HG03442 (cell line): Measurements from ENCODE around the gene DPP6.

Source experiments
- ATAC-seq: cut with Tn5 transposase; IDR thresholded peaks from one replicate; pipeline ENCODE4 v1.9.1; 2021; ENCODE audit warnings: mild to moderate bottlenecking, moderate library complexity; ENCODE audit not compliant: unreplicated experiment

DPP6 gene

DNA sequence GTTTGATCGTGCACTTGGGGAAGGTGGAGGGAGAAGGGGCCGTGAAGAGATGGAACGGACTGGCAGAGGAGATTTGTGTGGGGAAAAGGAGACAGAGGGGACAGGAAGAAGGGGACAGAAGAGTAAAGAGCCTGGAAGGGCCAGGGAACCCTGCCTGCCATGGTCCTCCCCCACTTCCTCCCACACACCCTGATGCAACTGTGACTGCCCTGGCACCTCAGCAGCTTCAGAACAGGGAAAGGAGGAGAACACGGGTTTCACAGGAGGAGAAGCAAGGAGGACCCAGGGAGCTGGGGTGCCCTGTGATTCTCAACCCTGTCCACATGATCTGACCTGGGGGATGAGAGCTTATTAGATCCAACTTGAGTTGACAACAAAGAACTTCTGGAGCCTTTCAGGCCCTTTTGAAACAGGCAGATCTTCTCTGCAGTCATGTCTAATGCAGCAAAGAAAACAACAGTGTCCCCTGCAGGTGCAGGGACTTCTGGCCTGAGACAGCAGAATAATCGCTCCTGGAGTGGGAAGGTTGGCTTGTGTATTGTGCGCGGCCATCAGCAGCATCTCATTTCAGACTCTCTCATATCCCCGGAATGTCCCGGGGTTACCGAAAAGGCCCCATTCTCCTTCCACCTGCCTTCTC, 529.2 kb downstream of the DPP6 start:
- ATAC-seq, result no peak

DNA sequence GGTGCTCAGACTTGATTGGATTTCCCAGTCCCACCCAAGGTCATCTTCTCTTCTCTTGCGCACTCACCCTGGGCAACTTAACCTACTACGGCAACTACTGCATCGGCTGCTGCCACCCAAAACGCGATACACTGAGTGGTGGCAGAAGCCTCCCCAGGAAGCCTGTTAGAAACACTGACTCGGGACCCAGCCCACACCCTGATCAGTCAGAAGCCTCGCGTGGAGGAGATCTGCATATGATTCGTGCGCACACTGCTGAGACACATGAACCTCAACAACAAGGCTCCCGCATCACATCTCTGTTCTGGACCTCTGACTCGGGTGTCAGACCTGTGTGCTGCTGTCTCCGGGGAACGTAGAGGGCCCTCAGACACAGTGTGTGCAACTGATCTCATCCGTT, 531.3 kb downstream of the DPP6 start:
- ATAC-seq, result no peak

DNA sequence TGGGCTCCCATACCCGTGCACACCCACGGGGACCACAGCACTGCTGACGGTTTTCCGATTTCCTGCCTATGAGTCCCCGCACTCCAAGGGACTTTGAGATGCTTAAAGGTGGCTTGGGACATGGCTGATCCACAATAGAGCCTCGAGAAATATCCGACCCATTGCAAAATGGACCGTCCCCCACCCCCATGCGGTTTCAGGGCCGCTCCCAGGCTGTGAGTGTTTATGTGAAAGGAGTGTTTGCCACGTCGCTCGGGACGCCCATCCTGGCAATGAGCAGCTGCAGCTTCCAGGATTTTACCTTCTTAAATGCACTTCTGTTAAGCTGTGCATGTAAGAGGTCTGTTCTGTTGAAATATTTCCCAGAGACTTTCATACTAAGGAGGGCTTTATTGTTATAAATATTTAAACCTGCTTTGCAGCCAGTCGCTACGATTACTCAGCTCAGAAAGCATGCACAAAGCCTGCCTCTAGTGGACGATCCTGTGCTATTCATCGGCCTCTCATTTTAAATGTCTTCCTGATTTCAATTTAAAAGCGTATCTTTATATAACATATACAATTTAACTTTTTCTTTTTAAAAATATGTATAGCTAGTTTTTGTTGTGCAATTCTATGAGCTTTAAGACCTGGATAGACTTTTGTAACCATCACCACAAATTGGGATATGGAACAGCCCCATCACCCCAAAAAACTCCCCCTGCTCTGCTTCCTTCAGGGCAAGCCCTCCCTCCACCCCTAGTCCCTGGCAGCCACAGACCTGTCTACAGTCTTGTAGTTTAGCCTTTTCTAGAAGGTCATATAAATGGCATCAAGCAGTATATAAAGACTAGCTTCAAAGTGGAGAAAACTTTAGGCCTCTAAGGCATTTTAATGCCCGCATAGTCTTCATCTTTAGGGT, 532.4 kb downstream of the DPP6 start:
- ATAC-seq, result no peak

DNA sequence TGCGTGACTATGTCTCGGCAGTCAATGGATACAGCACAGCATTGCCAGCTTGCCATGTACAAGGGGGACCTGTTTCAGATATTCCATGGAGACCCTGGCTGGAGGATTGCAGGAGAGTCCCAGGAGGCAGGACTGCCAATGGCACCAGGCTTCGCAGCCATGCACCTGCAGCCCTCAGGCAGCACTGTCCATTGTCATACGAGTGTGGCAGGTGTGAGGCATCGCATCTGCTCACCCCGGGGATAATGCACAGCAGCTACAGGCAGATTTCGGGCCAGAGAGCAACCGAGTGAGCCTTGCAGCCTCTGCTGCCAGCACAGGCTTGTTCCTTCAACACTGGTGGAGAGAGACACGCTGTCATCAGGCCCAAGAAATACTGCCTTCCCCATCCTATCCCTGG, 535.6 kb downstream of the DPP6 start:
- no peak for ATAC-seq

DNA sequence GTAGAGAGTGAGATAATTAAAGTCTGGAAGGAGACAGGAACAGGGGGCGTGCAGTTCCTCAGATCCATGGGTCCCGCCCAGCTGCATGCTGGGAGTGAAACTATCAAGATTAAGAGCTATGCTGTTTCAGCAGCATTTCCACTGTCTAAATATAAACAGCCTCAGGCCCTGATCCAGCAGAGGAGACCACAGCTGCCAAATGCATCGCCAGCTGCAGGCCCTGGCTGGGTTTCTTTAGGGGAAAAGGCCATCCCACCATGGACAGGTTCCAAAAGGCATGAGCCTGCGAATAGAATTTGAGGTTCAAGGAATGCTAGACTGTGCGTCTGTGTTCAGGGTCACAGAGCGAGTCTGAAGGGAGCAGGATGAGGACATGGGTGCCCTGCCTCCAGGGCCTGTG, 539.3 kb downstream of the DPP6 start:
- no peak for ATAC-seq

DNA sequence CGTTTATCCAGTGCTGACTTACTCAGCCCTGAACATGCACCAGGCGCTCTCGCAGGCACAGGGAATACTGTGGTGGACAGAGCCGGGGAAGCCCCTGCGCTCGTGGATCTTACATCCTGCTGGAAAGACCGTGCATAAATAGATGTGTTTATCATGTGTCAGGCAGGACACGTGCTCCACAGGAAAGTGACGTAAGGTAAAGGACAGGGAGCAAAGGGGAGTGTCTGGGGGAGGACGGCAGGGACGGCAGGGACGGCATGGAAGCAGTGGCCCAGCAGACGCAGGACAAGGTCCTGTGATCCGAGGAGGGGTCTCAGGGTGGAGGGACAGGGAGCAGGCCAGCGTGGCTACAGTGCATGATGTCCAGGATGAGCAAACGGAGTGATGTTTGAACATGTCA, 540.2 kb downstream of the DPP6 start:
- no peak for ATAC-seq

DNA sequence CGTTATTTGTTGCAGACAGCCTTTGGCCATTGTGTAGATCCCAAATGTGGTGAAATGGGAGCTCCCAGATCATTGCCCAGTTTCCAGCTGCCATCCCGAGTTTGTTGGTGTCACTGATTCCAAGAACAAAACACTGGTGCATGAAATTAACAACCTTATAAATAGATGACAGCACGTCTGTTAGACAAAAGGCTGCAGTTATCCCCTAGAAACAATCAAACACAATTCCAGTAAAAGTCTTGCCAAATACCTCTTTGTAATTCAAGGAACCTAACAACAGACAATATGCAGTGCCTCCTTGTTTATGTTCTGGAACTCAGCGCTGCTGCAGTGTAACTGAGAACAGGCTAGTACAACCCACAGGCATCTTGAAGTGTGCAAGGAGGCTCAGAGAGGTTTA, 546.2 kb downstream of the DPP6 start:
- no peak for ATAC-seq

DNA sequence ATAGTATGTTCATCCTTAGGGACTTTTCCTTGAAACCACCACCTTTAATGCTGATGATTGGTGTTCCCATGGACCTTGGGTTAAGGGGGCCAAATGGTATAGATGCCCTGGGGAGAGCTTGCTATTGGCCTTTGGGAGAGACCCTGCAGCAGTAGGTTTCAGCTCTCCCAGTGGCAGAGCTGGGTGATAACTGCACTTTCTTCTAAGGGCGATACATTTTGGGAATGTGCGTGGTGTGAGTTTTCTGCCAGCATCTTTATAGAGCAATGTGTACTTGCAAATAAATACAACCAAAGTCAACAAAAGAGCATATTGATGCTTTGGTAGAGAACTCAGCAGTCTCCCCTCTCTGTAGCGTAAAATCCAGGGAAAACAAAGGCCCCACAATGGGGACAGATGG, 546.7 kb downstream of the DPP6 start:
- no peak for ATAC-seq

DNA sequence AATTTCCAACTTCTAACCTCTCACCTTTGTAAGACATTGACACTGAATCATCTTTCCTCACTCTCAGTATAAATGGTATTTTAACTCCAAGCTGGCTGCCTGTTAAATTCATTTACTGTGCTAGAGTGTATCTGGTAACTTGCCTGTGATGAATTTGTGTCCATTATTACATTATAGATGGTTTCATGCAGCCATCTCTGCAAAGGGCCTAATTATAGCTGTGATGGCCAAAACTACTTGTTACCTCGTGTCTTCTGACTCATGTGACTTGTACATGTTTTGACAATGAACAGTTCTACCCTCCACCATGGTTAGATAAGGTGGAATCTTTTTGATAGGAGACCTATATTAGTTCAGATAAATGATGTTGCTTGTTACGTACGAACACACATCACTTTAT, 558.7 kb downstream of the DPP6 start:
- no peak for ATAC-seq

DNA sequence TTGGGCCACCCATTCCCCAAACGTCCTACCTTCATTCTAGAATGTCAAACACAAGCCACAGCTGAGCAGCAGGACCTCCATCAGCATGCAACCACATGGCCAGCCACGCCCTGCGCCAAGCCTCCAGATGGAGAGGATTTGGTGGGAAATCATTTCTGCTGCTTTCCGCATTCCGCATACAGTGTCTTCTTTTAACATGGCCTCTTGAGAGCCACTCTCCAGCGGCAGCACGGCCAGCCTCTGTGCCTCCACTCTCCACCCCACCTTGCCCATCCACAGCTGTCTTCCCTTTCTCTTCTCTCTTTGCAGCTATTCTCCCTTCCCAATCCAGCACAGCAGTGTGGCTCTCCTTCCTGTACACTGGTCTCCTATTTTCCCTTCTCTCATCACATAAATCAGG, 561.6 kb downstream of the DPP6 start:
- ATAC-seq, result no peak

DNA sequence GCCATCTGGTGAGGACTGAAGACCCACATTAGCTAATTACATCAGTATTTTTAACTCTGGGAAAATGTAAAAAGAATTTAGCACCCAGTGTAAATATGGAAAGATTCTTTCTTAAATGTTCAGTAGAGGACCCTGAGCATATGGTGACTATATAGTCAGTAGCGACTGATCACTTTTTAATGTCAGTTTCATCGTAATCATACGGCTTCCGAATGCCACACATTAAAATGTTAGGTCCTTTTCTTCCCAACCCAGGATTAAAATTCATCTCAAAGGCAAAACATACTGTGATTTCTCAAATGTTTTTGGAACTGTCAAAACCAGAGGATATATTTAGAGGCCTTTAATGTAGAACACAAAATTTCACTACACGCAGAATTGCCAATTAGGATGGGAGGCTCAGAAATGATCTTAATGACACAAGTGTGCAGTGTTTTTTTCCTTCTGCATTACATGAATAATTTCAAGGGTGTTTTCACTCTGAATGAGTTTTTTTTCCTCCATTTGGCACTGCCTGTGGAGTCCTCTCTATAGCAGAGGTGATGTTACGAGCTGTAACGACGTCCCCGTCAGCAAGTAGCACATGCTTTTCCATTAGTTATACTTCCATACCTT, 568.0 kb downstream of the DPP6 start:
- ATAC-seq, result no peak

DNA sequence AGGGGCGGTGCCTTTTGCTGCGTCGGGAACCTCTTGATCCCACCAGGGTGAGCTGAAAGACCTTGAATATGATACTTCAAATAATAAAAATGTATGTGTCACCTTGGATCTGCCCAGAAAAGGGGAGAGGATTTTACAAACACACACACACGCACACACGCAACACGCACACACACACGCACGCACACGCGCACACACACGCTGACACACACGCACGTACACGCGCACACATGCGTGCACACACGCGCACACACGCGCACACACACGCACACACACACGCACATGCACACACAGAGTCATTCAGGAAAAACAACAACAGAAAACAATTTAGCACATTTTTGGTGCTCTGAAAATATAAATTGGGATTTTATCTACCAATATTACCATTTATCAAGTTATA, 571.2 kb downstream of the DPP6 start:
- no peak for ATAC-seq

DNA sequence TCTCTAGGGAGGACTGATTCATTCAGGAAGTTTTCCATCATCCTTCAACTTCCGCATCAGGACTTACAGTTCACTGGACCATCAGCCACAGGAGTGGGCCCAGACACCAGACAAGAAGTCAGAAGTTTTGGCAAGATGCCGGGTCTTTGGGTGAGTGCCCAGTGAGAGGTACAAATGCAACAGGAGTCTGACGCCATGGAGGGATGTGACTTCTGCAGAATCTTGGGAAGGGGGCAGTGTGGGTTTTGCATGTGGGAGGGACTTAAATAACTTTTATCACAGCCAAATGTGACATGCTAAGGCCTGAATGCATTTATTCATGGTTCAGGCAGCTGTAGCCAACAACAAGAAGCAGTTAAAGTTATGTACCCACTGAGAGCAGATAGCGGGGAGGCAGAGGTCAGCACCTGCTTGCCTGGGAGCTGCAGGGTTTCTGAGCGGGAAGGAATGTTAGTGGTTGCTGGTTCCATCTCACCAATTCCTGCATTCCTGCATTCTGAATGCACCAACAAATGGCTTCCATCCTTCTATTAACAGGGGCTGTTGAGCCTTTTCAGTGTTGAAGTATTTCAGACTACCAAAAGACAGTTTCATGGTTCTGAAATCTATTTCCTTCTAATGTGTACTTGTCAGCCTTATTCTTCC, 575.6 kb downstream of the DPP6 start:
- no peak for ATAC-seq

DNA sequence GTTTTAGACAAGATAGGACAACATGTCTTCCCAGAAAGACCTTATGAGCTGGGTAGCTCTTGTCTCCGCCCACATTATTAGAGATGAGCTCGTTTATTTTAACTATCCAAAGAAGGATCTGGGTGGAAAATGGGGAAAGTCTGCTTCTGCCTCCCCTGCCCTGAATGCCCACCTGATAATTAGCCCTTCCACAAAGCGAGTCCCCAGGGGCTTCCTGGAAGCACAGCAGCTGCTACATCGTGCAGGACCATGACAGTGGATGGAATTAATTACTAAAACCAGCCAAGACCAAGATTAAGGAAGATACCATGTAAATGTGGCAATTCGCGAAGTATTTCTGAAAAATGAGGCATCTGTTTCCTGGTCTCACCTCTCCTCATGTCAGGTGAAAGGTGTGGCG, 576.4 kb downstream of the DPP6 start:
- no peak for ATAC-seq

DNA sequence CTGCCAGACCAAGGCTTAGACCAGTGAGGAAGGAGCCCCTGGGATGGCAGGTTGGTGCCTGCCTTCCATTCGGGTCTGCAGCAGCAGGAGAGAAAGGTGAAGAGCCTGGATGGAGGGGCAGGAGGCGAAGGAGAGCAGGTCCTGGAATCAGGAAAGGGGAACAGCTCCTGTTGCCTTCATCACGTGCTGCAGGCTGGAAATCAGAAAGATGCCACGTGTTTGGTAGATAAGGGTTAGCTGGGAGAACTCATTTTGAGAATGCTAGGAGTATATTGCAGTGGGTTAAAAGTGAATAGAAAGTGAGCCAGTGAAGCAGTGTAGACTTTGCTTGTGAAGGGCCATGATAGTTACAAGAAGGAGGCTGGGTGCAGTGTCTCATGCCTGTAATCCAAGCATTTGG, 579.0 kb downstream of the DPP6 start:
- no peak for ATAC-seq

DNA sequence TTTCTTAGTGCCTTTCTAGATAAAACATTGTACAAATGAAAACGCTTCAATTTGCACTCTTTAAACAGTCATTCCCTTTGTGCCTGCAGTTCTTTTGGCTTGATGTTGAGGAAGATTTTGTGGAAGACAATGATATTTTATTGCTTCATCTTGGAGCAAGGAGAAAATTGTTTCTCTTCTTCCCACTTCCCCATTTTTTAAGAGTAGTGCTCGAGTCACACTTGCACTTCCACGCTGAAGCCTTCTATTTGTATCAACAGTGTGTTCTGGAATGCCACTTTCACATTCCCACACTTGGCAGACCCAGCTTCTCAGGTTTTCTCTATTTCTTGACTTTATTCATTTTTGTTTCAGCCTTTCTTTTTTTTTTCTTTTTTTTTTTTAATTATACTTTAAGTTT, 581.4 kb downstream of the DPP6 start:
- no peak for ATAC-seq

DNA sequence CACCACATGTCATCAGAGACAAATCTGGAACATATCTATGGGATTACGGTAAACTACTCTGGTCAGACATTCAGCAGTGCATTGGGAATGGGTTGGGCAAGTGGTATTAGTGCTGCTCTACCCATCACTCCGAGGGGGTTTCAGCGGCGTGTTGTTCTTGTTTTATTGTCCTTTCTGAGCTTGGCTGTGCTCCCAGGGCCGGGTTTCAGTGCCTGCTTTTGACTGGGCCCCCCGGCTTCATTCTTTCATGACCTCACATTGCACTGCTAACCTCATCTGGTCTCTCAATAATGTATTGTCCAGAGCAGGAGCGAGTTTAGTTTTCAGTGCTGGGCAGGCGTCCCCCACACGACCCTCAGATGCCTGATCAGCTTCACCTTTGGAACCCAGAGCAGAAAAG, 586.1 kb downstream of the DPP6 start:
- ATAC-seq, result no peak

DNA sequence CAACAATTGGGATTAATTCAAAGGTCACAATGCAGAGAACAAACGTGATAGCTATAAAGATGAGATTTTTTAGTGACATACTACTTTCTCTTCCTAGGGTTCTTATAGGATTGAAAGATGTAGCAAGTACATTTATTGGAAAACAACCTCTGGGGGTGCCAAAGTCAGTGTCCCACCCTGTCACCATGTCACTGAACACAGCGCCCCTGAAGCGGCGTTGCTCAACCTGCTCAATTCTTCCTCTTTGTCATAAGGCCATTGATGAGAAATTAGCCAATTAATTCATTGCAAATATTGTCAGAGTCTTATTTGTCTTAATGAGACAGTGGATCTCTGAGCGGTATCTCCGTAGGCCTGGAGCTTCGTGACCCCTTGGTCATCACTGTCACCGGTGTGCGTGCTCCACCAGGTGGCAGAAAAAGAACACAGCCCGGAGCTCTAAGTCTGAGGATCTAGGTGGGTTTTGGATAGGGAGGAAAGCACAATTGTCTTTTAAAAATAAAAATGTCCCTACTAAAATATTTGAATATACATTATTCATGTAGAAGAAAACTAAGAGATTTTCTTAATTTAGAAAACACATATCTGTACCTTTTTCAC, 588.2 kb downstream of the DPP6 start:
- no peak for ATAC-seq

DNA sequence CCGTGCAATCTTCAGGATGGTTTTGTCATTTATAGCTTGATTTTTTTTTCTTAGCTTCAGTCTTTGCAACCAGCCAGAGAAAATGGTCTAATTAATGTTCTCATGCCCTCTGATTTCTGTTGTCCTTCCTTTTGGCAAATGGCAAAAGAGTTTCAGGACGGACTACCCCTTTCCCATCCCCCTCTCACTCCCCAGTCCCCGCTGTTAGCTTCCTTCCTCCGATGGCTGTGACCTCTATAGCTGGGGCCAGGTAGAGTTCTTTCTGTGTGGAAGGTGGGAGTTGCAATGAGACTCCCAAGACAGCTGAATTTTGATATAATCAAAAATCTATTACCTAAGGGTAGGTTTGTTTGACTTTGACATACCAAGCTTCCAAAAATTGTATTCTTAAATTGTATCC, 588.7 kb downstream of the DPP6 start:
- ATAC-seq, result no peak

DNA sequence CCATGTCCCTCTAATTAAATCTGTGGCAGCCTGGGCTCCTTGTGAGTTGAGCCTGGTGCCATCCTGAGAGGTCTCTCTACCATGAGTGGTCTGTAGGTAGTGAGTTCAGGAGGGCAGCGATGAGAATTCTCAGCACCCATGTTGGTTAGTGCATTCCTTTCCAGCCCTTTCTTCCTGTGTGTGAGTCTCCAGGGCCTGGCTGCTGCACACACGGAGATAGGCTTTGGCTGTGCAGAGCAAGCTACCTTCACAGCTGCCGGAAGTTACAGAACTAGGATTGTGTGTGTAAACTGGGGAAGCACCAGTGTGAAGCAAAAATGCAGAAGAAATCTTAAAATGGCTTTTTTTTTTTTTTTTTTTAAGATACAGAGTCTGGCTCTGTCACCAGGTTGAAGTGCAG, 592.2 kb downstream of the DPP6 start:
- no peak for ATAC-seq
